Ovary (tissue), 9 donors: ENCODE measurements around the gene NAPSA. TPM values are rescaled to one million over a fixed set of nuclear protein-coding genes. Genes with fewer than 3 reads are reported as not detected.
"Not testable (repeated sequence)": the region's sequence is repeated elsewhere in the genome, so short reads cannot be mapped to it uniquely, and the experiment has no call there.

Experiments used
- DNase-seq, 5 donors: peaks; one replicate each; pipeline ENCODE4 v3.0.0-alpha.2; 2019 to 2020
- H3K27ac ChIP-seq, 2 donors: fragments of 200-600 bp; one replicate each; pipeline versions ENCODE4 v1.5.1 to v1.8.0; 2019 to 2022
- H3K27me3 ChIP-seq: fragments of 200-600 bp; one replicate; pipeline ENCODE4 v1.8.0; 2022
- H3K36me3 ChIP-seq: fragments of 200-600 bp; sonication (generic); one replicate; pipeline ENCODE4 v1.5.1; 2019
- H3K4me1 ChIP-seq: one replicate; pipeline ENCODE4 v1.8.1; 2013; ENCODE audit warnings: mild to moderate bottlenecking, moderate library complexity; ENCODE audit not compliant: insufficient read depth
- H3K4me3 ChIP-seq: fragments of 200-600 bp; sonication (generic); one replicate; pipeline ENCODE4 v1.5.1; 2017
- H3K9me3 ChIP-seq, 2 donors: fragments of 200-600 bp in 1 of 2; sonication (generic) in 1 of 2; one replicate each; pipeline versions ENCODE4 v1.5.1 to v1.8.1; 2013 to 2019; ENCODE audit warnings: mild to moderate bottlenecking in 1 of 2, moderate library complexity in 1 of 2
- EP300 ChIP-seq: sonication (generic); formaldehyde crosslinking; IDR thresholded peaks from one replicate; pipeline ENCODE4 v1.6.1; 2017; ENCODE audit warnings: antibody characterized with exemption
- POLR2A ChIP-seq: fragments of 450-650 bp; IDR thresholded peaks from one replicate; pipeline ENCODE4 v1.6.1; 2017; ENCODE audit warnings: antibody characterized with exemption, mild to moderate bottlenecking, moderate library complexity
- WGBS, 3 donors: extraction: QIAGEN DNeasy Blood & Tissue Kit in 1 of 3; methylation state at CpG; one replicate each; pipeline versions ENCODE4 v1.1.5 to v1.1.7; 2013 to 2017; 5-methylcytosine and 5-hydroxymethylcytosine counted together
- intact Hi-C, 4 donors: fragments of 100-400 bp; cut with DNase I; formaldehyde crosslinking; loops; one replicate each; pipeline versions ENCODE4 v1.11.0 to v1.15.1; 2022 to 2023
- polyA plus RNA-seq, 2 donors: library from polyadenylated mRNA; stranded (reverse); fragments of 200-250 nt in 1 of 2; fragments of 350-450 nt in 1 of 2; fragmentation: Illumina TruSeq in 1 of 2; extraction: RNeasy Lipid Tissue Mini Kit (QIAGEN cat#74804) in 1 of 2; gene quantifications; one replicate each; pipeline ENCODE4 v1.2.3, GENCODE V29; 2013 to 2014
- total RNA-seq, 7 donors: library from RNA; depleted of rRNA in 2 of 7; stranded (reverse); fragments of >200 nt in 2 of 7; fragmentation: NEBNext Ultra II Directional in 3 of 7; extraction: Animal tissue kit (Norgen Biotek cat#: 25700) in 3 of 7; gene quantifications; one replicate each; pipeline versions ENCODE4 v1.1.0 to v1.2.4, GENCODE V29; 2016 to 2023
- TF ChIP-seq, protein P1 (sequence below), 3 donors: fragments of 450-650 bp in 2 of 3; fragments of 200-600 bp in 1 of 3; IDR thresholded peaks; one replicate each; pipeline versions ENCODE4 v1.5.1 to v1.8.0; 2016 to 2022; ENCODE audit warnings: antibody characterized with exemption in 3 of 3, mild to moderate bottlenecking in 1 of 3
- donor health status: DM: no; HTN: no; CAD: no; lungs with moderate emphysema.
- donor health status: DM: no; HTN: no; CAD: no.
- donor health status: Bipolar disorder and iron deficiency.
- donor health status: DM: yes; HTN: yes; CAD: no.
- donor health status: DM: no; HTN: no; CAD: no.
- donor health status: DM: yes; HTN: yes; CAD: no.

Gene NAPSA
- total and polyA plus RNA-seq, 9 donors: 0.40 to 2.7 (median 0.97) TPM

DNA sequence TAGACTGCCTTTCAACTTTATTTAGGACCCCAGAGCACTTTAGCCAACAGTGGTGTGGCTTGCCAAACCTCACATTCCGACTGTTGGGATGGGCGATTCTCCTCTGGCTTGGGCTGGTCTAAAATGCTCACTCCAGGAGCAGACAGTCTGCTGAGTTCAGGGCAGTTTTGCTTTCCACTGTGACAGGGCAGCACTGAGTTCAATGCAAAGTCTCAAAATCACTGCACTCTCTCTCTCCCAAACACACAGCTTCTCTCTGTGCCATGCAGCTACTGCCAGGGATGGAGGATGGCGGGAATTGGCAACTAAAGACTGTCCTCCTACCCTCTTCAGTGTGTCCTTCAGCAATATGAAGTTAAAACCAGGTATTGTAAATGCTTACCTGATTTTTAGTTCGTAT is 13.2 kb downstream of the NAPSA start:
- DNase-seq: no peak
- WGBS, 3 donors: 44 to 63% (median 51%) methylated on average over 4 of the region's 4 CpGs

DNA sequence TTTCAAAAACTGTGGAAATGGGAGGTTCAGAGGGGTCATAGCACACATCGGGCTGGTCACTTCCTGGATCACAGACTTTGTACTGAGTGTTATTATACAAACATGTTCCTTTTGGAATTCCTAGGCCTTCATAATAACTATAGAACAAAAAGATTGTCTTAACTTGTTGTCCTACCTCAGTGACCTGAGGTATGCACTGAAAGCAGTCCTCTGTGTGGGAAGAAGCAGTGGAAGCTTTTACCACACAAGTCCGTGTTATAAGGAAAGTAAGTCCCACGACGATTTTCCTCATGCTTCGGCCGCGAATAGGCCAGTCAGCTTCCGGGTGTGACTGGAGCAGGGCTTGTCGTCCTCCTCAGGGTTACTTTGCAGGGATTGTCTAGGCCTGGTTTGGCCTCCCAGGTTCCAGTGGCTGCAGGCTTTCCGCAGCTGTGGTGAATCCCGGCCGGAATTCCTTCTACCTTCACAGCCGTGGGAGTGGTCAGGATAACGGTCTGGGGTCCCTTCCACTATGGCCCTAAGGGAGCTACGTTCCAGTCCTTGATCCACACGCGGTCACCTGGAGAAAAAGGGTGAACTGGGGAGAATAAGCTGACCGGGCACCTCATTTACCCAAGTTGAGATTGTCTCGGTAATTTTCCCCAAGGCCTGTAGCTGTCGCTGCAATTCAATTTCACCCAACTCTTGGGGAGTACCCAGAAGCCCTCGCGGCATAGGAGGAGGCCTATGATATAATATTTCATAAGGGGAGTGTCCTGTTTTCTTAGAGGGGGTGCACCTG is 16.0 kb downstream of the NAPSA start:
- intact Hi-C loops: loop anchor here in 1 of 4 donors (5.0 kb wide), 1 partner anchor 163 kb away; the partner anchor contains the start of genes ASPDH and JOSD2

More for the DNA sequence above, 13.2 kb downstream of the NAPSA start:
- no peaks in the 10 kb centered on the region for H3K4me1 ChIP-seq
- H3K36me3 ChIP-seq: no peaks in the 10 kb centered on the region
- no peak overlapping the region for H3K27ac ChIP-seq
- intact Hi-C loops: loop anchor here in 1 of 4 donors (5.0 kb wide), 1 partner anchor 160 kb away; the partner anchor contains the start of genes ASPDH and JOSD2
- no peak for TF ChIP-seq EP300
- TF ChIP-seq, protein P1, sequence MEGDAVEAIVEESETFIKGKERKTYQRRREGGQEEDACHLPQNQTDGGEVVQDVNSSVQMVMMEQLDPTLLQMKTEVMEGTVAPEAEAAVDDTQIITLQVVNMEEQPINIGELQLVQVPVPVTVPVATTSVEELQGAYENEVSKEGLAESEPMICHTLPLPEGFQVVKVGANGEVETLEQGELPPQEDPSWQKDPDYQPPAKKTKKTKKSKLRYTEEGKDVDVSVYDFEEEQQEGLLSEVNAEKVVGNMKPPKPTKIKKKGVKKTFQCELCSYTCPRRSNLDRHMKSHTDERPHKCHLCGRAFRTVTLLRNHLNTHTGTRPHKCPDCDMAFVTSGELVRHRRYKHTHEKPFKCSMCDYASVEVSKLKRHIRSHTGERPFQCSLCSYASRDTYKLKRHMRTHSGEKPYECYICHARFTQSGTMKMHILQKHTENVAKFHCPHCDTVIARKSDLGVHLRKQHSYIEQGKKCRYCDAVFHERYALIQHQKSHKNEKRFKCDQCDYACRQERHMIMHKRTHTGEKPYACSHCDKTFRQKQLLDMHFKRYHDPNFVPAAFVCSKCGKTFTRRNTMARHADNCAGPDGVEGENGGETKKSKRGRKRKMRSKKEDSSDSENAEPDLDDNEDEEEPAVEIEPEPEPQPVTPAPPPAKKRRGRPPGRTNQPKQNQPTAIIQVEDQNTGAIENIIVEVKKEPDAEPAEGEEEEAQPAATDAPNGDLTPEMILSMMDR (IDR thresholded peaks at IDR 0.05): no peak
- TF ChIP-seq POLR2A: no peak
- H3K4me3 ChIP-seq: no peak overlapping the region
- no peaks in the 10 kb centered on the region for H3K27me3 ChIP-seq
- H3K9me3 ChIP-seq: no peaks in the 10 kb centered on the region

DNA sequence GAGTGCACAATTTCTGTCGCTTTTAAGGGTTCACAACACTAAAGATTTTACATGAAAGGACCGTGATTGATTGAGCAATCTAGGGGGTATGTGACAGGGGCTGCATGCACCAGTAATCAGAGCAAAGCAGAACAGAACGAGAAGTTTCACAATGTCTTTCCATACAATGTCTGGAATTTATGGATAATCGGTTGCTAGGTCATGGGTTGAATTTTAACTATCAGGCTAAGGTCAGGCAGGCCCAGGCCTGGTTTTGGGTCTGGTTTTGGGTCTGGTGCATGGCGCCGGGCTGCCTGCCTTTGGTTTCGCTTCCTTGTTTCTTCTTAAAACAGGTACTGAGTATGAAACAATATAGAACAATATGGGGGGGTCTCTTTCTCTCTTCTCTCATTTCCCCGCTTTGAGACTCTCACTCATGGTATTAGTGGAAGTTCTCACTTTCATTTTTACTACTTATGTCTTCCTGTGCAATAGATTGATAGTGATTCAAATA is 18.3 kb downstream of the NAPSA start:
- WGBS, 3 donors: 74 to 80% (median 78%) methylated on average over 8 of the region's 8 CpGs

More for the DNA sequence above, 16.0 kb downstream of the NAPSA start:
- Histone ChIP-seq H3K9me3 (peaks cover 0 to 2% of the 10 kb centered on the region in 2 donors), H3K4me3 (no peak overlapping the region), H3K36me3 (no peaks in the 10 kb centered on the region), H3K27ac (no peak overlapping the region), H3K27me3 (no peaks in the 10 kb centered on the region), H3K4me1 (no peaks in the 10 kb centered on the region)
- DNase-seq: no peak
- 60 to 73% (median 64%) methylated on average over 22 of the region's 22 CpGs for WGBS, 3 donors
- TF ChIP-seq EP300 (no peak), POLR2A (no peak)
- TF ChIP-seq, protein P1 (IDR thresholded peaks at IDR 0.05): no peak

DNA sequence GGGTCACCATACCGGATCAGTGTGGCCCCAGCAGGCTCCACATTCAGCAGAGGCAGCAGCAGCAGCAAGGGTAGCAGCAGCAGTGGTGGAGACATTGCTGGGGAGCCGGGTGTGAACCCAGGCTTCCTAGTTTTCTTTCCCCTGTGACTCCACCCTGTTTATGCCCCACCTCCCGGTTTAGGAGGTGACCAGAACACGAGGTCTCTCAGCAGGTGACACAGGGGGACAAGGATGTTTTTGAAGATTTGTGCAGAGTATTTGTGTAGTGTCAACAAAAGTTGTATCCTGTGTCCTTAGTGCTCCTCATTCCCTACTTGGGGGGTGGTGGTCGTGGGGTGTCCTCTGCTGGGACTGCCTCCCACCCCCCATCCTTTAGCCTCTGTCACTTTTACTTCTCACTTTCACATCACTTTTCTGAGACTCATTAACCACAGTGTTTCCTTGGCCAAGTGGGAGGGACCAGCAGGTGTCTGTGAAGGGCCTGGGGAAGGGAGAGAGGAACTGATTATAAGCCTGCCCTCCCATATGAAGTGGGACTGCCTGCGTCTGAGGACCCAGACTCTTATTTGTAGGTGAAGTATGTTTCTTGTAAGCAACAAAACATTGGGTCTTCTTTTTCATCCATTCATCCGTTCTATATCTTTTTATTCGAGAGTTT is 20.6 kb downstream of the NAPSA start:
- Histone ChIP-seq H3K4me3 (no peak overlapping the region), H3K4me1 (no peaks in the 10 kb centered on the region), H3K36me3 (no peaks in the 10 kb centered on the region), H3K27ac (no peak overlapping the region), H3K9me3 (peaks cover 0 to 3% of the 10 kb centered on the region in 2 donors), H3K27me3 (no peaks in the 10 kb centered on the region)
- 73 to 82% (median 76%) methylated on average over 8 of the region's 8 CpGs for WGBS, 3 donors
- intact Hi-C loops: no loop called here
- no peak for DNase-seq
- TF ChIP-seq, protein P1 (IDR thresholded peaks at IDR 0.05): no peak
- no peak for TF ChIP-seq POLR2A
- no peak for TF ChIP-seq EP300

More for the DNA sequence above, 18.3 kb downstream of the NAPSA start:
- DNase-seq, H3K27ac ChIP-seq, H3K4me1 ChIP-seq, intact Hi-C loops, H3K9me3 ChIP-seq, H3K4me3 ChIP-seq, H3K27me3 ChIP-seq, H3K36me3 ChIP-seq: not testable (repeated sequence)
